Measurements from ENCODE around the gene SHISA8. TPM values are rescaled to one million over a fixed set of nuclear protein-coding genes. Genes with fewer than 3 reads are reported as not detected.
"Not testable (repeated sequence)": the region's sequence is repeated elsewhere in the genome, so short reads cannot be mapped to it uniquely, and the experiment has no call there.

SHISA8 gene
- total RNA-seq, 1 donor from 2014 or later, result 1.0 TPM

- H3K4me1 Mint-ChIP-seq (ENCODE audit: low read depth), result peaks cover 20% of the 10 kb centered on the region
- peak overlapping the region; percentile 28 for H3K27ac Mint-ChIP-seq
- H3K27me3 Mint-ChIP-seq (ENCODE audit: low read depth); H3K9me3 Mint-ChIP-seq; DNase-seq (ENCODE audit: low spot score); H3K4me3 Mint-ChIP-seq (ENCODE audit: low read depth); intact Hi-C loops (cut with micrococcal nuclease): not testable (repeated sequence)
- H3K36me3 Mint-ChIP-seq (ENCODE audit: low read depth), result peaks cover 84% of the 10 kb centered on the region
Measured at GRCh38 chr22:41870081-41870480, 44.8 kb downstream of the SHISA8 start.

GRCh38 chr22:41868556-41868955 lies 46.3 kb downstream of the SHISA8 start:
- no peak overlapping the region for H3K4me3 Mint-ChIP-seq (ENCODE audit: low read depth)
- no peaks in the 10 kb centered on the region for H3K9me3 Mint-ChIP-seq
- H3K36me3 Mint-ChIP-seq (ENCODE audit: low read depth), result peaks cover 80% of the 10 kb centered on the region
- peaks cover 19% of the 10 kb centered on the region for H3K4me1 Mint-ChIP-seq (ENCODE audit: low read depth)
- H3K27me3 Mint-ChIP-seq (ENCODE audit: low read depth), result no peaks in the 10 kb centered on the region
- intact Hi-C loops (cut with micrococcal nuclease), result no loop called here
- H3K27ac Mint-ChIP-seq, result no peak overlapping the region
- DNase-seq (ENCODE audit: low spot score), result no peak

DNA sequence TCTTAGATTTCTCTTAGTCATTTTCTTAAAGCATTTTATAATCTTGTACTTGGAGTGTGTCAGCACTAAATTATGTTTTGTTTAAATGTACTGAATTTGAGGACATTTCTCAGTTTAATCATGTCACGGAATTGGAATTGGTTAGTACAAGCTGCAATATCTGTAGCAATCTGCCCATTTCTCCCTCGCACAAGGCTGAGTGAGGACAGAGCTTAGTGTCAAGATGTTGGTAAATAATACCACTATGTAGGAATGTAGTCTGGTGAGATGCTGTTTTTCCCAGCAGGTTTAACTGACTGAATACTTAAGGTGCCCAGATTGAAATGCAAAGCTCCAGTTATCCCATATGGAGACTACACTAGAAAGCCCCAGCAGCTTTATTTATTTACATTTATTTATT lies 51.4 kb downstream of the SHISA8 start:
- no peak for DNase-seq (ENCODE audit: low spot score)
- intact Hi-C loops (cut with micrococcal nuclease), result no loop called here
- Mint-ChIP-seq H3K9me3 (no peaks in the 10 kb centered on the region), H3K27me3 (ENCODE audit: low read depth) (no peaks in the 10 kb centered on the region), H3K4me3 (ENCODE audit: low read depth) (peak overlapping the region; percentile 74), H3K27ac (peak overlapping the region; percentile 99), H3K4me1 (ENCODE audit: low read depth) (peaks cover 50% of the 10 kb centered on the region), H3K36me3 (ENCODE audit: low read depth) (peaks cover 52% of the 10 kb centered on the region)

DNA sequence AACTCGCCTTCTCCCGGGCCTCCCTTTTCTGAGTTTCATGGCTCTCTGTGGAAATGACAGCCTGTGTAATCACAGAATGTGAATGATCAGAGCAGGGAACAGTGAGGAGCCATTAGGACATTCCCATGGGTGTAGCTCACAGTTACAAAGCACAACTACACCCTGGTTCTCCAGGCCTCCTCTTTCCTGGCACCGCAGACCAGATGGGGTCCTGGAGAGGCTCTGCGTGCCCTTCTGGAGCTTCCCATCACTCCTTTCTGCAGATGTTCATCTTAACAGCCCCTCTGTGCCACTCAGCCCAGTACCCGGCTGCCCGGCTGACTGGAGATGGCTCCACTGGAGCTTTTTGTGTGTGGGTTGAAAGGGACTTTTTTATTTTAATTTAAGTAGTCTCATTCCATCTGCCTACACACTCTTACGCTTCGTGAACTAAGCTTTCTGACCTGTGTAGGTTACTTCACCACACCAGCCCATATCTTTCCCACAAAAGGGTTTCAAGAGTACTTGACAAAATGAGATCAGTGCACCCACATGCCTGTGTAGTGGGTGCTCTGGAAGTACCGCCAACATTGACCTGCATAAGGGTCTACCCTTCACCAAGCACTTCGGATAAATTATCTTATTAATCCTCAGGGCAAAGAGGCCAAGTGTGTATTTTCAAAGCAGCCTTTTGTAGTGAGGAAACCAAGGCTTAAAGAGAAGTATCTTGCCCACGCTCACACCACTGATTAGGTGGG lies 52.2 kb downstream of the SHISA8 start:
- Mint-ChIP-seq H3K4me1 (ENCODE audit: low read depth) (peaks cover 57% of the 10 kb centered on the region), H3K27me3 (ENCODE audit: low read depth) (no peaks in the 10 kb centered on the region), H3K4me3 (ENCODE audit: low read depth) (peak overlapping the region; percentile 74), H3K9me3 (no peaks in the 10 kb centered on the region), H3K27ac (peak overlapping the region; percentile 99), H3K36me3 (ENCODE audit: low read depth) (peaks cover 52% of the 10 kb centered on the region)
- intact Hi-C loops (cut with micrococcal nuclease), result loop anchor here (1.0 kb wide), 3 partner anchors 11 to 78 kb away; partner anchors contain the start of gene SREBF2
- no peak for DNase-seq (ENCODE audit: low spot score)

- DNase-seq (ENCODE audit: low spot score), result peak; percentile 18
- no peaks in the 10 kb centered on the region for H3K27me3 Mint-ChIP-seq (ENCODE audit: low read depth)
- H3K36me3 Mint-ChIP-seq (ENCODE audit: low read depth), result peaks cover 52% of the 10 kb centered on the region
- H3K4me3 Mint-ChIP-seq (ENCODE audit: low read depth), result peak overlapping the region; percentile 74
- H3K9me3 Mint-ChIP-seq, result no peaks in the 10 kb centered on the region
- peak overlapping the region; percentile 99 for H3K27ac Mint-ChIP-seq
- peaks cover 61% of the 10 kb centered on the region for H3K4me1 Mint-ChIP-seq (ENCODE audit: low read depth)
- intact Hi-C loops (cut with micrococcal nuclease), result loop anchor here (1.0 kb wide), 3 partner anchors 11 to 78 kb away; partner anchors contain the start of gene SREBF2
Measured at GRCh38 chr22:41862160-41862529, 52.7 kb downstream of the SHISA8 start.

Other genes starting within 250 kb of the SHISA8 start
- gene SNU13, start 226.2 kb downstream of the SHISA8 start, total RNA-seq, result 270 and 284 TPM in 2 replicates
- 24.6 and 26.1 TPM in 2 replicates for gene MEI1, start 215.6 kb downstream of the SHISA8 start, total RNA-seq
- 17.4 and 19.6 TPM in 2 replicates for gene CCDC134, start 114.4 kb downstream of the SHISA8 start, total RNA-seq
- gene SREBF2, start 82.0 kb downstream of the SHISA8 start, total RNA-seq, result 191 and 202 TPM in 2 replicates
- gene TNFRSF13C, start 11.7 kb upstream of the SHISA8 start, total RNA-seq, result 2.7 and 3.1 TPM in 2 replicates
- gene CENPM, start 32.1 kb upstream of the SHISA8 start, total RNA-seq, result 58.6 and 59.3 TPM in 2 replicates
- gene SEPTIN3, start 54.4 kb upstream of the SHISA8 start, total RNA-seq, result 7.1 and 8.5 TPM in 2 replicates
- gene WBP2NL, start 83.7 kb upstream of the SHISA8 start, total RNA-seq, result 1.3 and 1.6 TPM in 2 replicates
- gene NAGA, start 155.7 kb upstream of the SHISA8 start, total RNA-seq, result 38.8 and 44.9 TPM in 2 replicates
- gene PHETA2, start 159.2 kb upstream of the SHISA8 start, total RNA-seq, result 5.6 and 5.7 TPM in 2 replicates
- 65.1 and 69.7 TPM in 2 replicates for gene SMDT1, start 164.6 kb upstream of the SHISA8 start, total RNA-seq
- gene NDUFA6, start 175.7 kb upstream of the SHISA8 start, total RNA-seq, result 92.4 and 95.1 TPM in 2 replicates
- gene CYP2D6, start 215.7 kb upstream of the SHISA8 start, total RNA-seq, result 3.5 and 3.6 TPM in 2 replicates

Data from activated T-helper 2 cell treated with anti-CD3 and anti-CD28 coated beads, Interferon-gamma antibody, Interleukin-2, Interleukin-4, amounts not matched to agents 10 μg/mL and 5 μg/mL and 100 μg/mL, durations not matched to agents 14 hours and 24 hours and 36 hours (primary cell).